H1 (cell line): Measurements from ENCODE around the gene SHQ1. TPM values are rescaled to one million over a fixed set of nuclear protein-coding genes. Genes with fewer than 3 reads are reported as not detected.

Experiments
- CTCF ChIA-PET: fragments of 300-600 bp; sonication (Branson Sonifier 250); formaldehyde crosslinking; loops from one replicate; lab custom pipeline; 2021; ENCODE audit not compliant: partially characterized antibody; lab: Charles Lee
- POLR2A ChIA-PET: fragments of 300-600 bp; sonication (Branson Sonifier 250); formaldehyde crosslinking; loops from one replicate; lab custom pipeline; 2021; ENCODE audit warnings: inconsistent platforms; ENCODE audit not compliant: partially characterized antibody; lab: Charles Lee
- DNase-seq, 2 experiments: peaks; one replicate each; pipeline versions ENCODE4 v3.0.0 to v3.0.0-alpha.2; 2010 to 2022; ENCODE audit warnings: low spot score in 2 of 2, low read depth in 1 of 2, mixed read lengths in 1 of 2
- FAIRE-seq: peaks from 2 replicates; lab custom pipeline; 2011; peaks lifted over from hg19 to GRCh38; lab: Jason Lieb, UNC
- H2AFZ ChIP-seq: 2 replicates; pipeline ENCODE4 v1.8.1; 2012; ENCODE audit warnings: low read length, inconsistent platforms
- H2AK5ac ChIP-seq: 2 replicates; pipeline ENCODE4 v1.6.1; 2013; ENCODE audit warnings: low read depth, low read length
- H2BK120ac ChIP-seq: replicated peaks from 2 replicates; pipeline ENCODE3; 2013; ENCODE audit warnings: low read depth, low read length, inconsistent platforms
- H2BK12ac ChIP-seq: 2 replicates; pipeline ENCODE4 v1.6.1; 2013; ENCODE audit warnings: low read depth, low read length
- H2BK15ac ChIP-seq: 2 replicates; pipeline ENCODE4 v1.6.1; 2013; ENCODE audit warnings: low read length
- H2BK20ac ChIP-seq: 2 replicates; pipeline ENCODE4 v1.6.1; 2013; ENCODE audit warnings: low read length
- H2BK5ac ChIP-seq: 2 replicates; pipeline ENCODE4 v1.6.1; 2013; ENCODE audit warnings: low read depth, low read length
- H3K14ac ChIP-seq: 2 replicates; pipeline ENCODE4 v1.6.1; 2013; ENCODE audit warnings: inconsistent platforms; ENCODE audit not compliant: insufficient read length
- H3K18ac ChIP-seq: 2 replicates; pipeline ENCODE4 v1.6.1; 2013; ENCODE audit warnings: low read length; ENCODE audit errors: extremely low read depth
- H3K23ac ChIP-seq: 2 replicates; pipeline ENCODE4 v1.6.1; 2013; ENCODE audit warnings: inconsistent platforms; ENCODE audit not compliant: insufficient read length
- H3K23me2 ChIP-seq: 2 replicates; pipeline ENCODE4 v1.6.1; 2013; ENCODE audit warnings: low read depth, low read length
- H3K27ac ChIP-seq: 2 replicates; pipeline ENCODE4 v1.6.1; 2011; ENCODE audit warnings: low read depth, low read length, inconsistent platforms
- H3K27me3 ChIP-seq, 4 experiments: replicated peaks in 1 of 4; 1 replicate in 1 of 4; 2 replicates in 3 of 4; pipeline versions ENCODE4 v1.6.1 to v1.8.1; 2011 to 2013; ENCODE audit warnings: low read length in 3 of 4, mild to moderate bottlenecking in 3 of 4, inconsistent platforms in 2 of 4, mixed read lengths in 2 of 4, moderate library complexity in 1 of 4; ENCODE audit not compliant: control insufficient read depth in 3 of 4, insufficient read depth in 3 of 4; ENCODE audit errors: extremely low read depth in 1 of 4
- H3K36me3 ChIP-seq, 4 experiments: 2 replicates each; pipeline versions ENCODE4 v1.6.1 to v1.8.1; 2011 to 2013; ENCODE audit warnings: mild to moderate bottlenecking in 4 of 4, low read length in 3 of 4, moderate library complexity in 2 of 4, control low read depth in 1 of 4, inconsistent platforms in 1 of 4; ENCODE audit not compliant: insufficient read depth in 4 of 4, control insufficient read depth in 2 of 4
- H3K4ac ChIP-seq: replicated peaks from 2 replicates; pipeline ENCODE3; 2013; ENCODE audit warnings: low read length, low read depth, mixed read lengths, inconsistent platforms; ENCODE audit not compliant: insufficient read length
- H3K4me1 ChIP-seq, 4 experiments: replicated peaks in 1 of 4; 1 replicate in 1 of 4; 2 replicates in 3 of 4; pipeline versions ENCODE4 v1.6.1 to v1.8.1; 2011 to 2013; ENCODE audit warnings: low read length in 3 of 4, inconsistent platforms in 2 of 4, mixed read lengths in 1 of 4; ENCODE audit not compliant: insufficient read depth in 4 of 4, control insufficient read depth in 3 of 4
- H3K4me2 ChIP-seq, 2 experiments: 2 replicates each; pipeline versions ENCODE4 v1.6.1 to v1.8.1; 2011 to 2013; ENCODE audit warnings: low read depth in 2 of 2, low read length in 2 of 2, control low read depth in 1 of 2, inconsistent platforms in 1 of 2, mild to moderate bottlenecking in 1 of 2; ENCODE audit not compliant: insufficient read depth in 1 of 2
- H3K4me3 ChIP-seq, 4 experiments: fragments of 200-600, 300-600 bp in 1 of 4; sonication (generic), shearing (Covaris generic), sonication (Bioruptor Twin) in 1 of 4; 2 replicates each; pipeline versions ENCODE4 v1.5.1 to v1.8.1; 2011 to 2016; ENCODE audit warnings: low read length in 4 of 4, low read depth in 3 of 4, control low read depth in 2 of 4, inconsistent platforms in 2 of 4, mild to moderate bottlenecking in 2 of 4, mixed read lengths in 1 of 4, moderate library complexity in 1 of 4; ENCODE audit not compliant: insufficient read depth in 2 of 4; ENCODE audit errors: extremely low read depth in 1 of 4
- H3K56ac ChIP-seq: replicated peaks from 2 replicates; pipeline ENCODE3; 2013; ENCODE audit warnings: low read depth, mild to moderate bottlenecking, mixed read lengths, low read length, inconsistent platforms; ENCODE audit not compliant: insufficient read length
- H3K79me1 ChIP-seq: 2 replicates; pipeline ENCODE4 v1.6.1; 2013; ENCODE audit warnings: low read depth, low read length, control low read depth
- H3K79me2 ChIP-seq, 2 experiments: 2 replicates each; pipeline versions ENCODE4 v1.6.1 to v1.8.1; 2012 to 2013; ENCODE audit warnings: low read length in 2 of 2, mild to moderate bottlenecking in 2 of 2, inconsistent platforms in 1 of 2; ENCODE audit not compliant: insufficient read depth in 2 of 2, control insufficient read depth in 1 of 2
- H3K9ac ChIP-seq, 4 experiments: replicated peaks in 1 of 4; 1 replicate in 1 of 4; 2 replicates in 3 of 4; pipeline versions ENCODE4 v1.6.1 to v1.8.1; 2011 to 2013; ENCODE audit warnings: low read depth in 3 of 4, low read length in 3 of 4, control low read depth in 2 of 4, mild to moderate bottlenecking in 2 of 4, moderate library complexity in 2 of 4, inconsistent platforms in 1 of 4; ENCODE audit errors: extremely low read depth in 1 of 4
- H3K9me3 ChIP-seq, 2 experiments: 2 replicates each; pipeline versions ENCODE4 v1.6.1 to v1.8.1; 2012 to 2013; ENCODE audit warnings: mild to moderate bottlenecking in 2 of 2, moderate library complexity in 2 of 2, control low read depth in 1 of 2, inconsistent platforms in 1 of 2, low read depth in 1 of 2, low read length in 1 of 2, mixed read lengths in 1 of 2; ENCODE audit not compliant: insufficient read depth in 2 of 2
- H4K20me1 ChIP-seq, 2 experiments: replicated peaks in 1 of 2; 2 replicates each; pipeline versions ENCODE3 to v1.8.1; 2011 to 2013; ENCODE audit warnings: inconsistent platforms in 2 of 2, low read length in 2 of 2, mild to moderate bottlenecking in 1 of 2; ENCODE audit not compliant: insufficient read depth in 2 of 2, control insufficient read depth in 1 of 2
- H4K5ac ChIP-seq: 2 replicates; pipeline ENCODE4 v1.6.1; 2013; ENCODE audit warnings: low read length, low read depth, mixed read lengths, inconsistent platforms; ENCODE audit not compliant: insufficient read length
- H4K8ac ChIP-seq: 2 replicates; pipeline ENCODE4 v1.8.0; 2013; ENCODE audit warnings: mild to moderate bottlenecking, moderate library complexity, low read length, inconsistent platforms; ENCODE audit not compliant: insufficient read depth; ENCODE audit errors: extremely low read depth
- H4K91ac ChIP-seq: replicated peaks from 2 replicates; pipeline ENCODE3; 2013; ENCODE audit warnings: low read length, mixed read lengths, inconsistent platforms; ENCODE audit not compliant: insufficient read length
- CTBP2 ChIP-seq: IDR thresholded peaks from 2 replicates; pipeline ENCODE4 v1.7.0; 2011; ENCODE audit warnings: borderline replicate concordance, mild to moderate bottlenecking, moderate library complexity, mixed read lengths, low read length; ENCODE audit not compliant: insufficient read depth, insufficient read length
- KDM1A ChIP-seq: fragments of 200-600, 300-600 bp; sonication (generic); IDR thresholded peaks from 2 replicates; pipeline ENCODE4 v1.7.1; 2016; ENCODE audit warnings: mild to moderate bottlenecking, low read length, borderline replicate concordance
- NANOG ChIP-seq: IDR thresholded peaks from 2 replicates; pipeline ENCODE4 v1.6.1; 2011; ENCODE audit warnings: low read length, low read depth, mild to moderate bottlenecking, inconsistent platforms; ENCODE audit not compliant: insufficient read depth, poor library complexity, severe bottlenecking
- WGBS, 2 experiments: shearing (Covaris generic) in 1 of 2; methylation state at CpG; one replicate each; pipeline versions ENCODE4 v1.1.6 to v1.1.7; 2013 to 2015; ENCODE audit warnings: low lambda C conversion rate in 2 of 2, mixed read lengths in 2 of 2, inconsistent platforms in 1 of 2, low coverage in 1 of 2, missing lambda C conversion rate in 1 of 2; ENCODE audit not compliant: insufficient replicate concordance in 2 of 2, insufficient coverage in 1 of 2, insufficient read length in 1 of 2; ENCODE audit errors: extremely low coverage in 1 of 2, missing lambda C conversion rate in 1 of 2; 5-methylcytosine and 5-hydroxymethylcytosine counted together
- polyA plus RNA-seq, 7 experiments: library from polyadenylated mRNA; depleted of rRNA in 3 of 7; stranded (reverse) in 5 of 7; unstranded in 2 of 7; fragments of >200 nt in 5 of 7; fragments of 200-250 nt in 2 of 7; gene quantifications; 1 replicate in 5 of 7; 2 replicates in 1 of 7; 4 replicates in 1 of 7; pipeline versions ENCODE4 v1.2.1 to v1.2.3, GENCODE V29; 2011 to 2013; ENCODE audit warnings: missing spikeins in 2 of 7, mixed read lengths in 2 of 7
- total RNA-seq: library from RNA; stranded (reverse); fragmentation: NEBNext Ultra II Directional; extraction: Animal tissue kit (Norgen Biotek cat#: 25700); gene quantifications from 2 replicates; pipeline ENCODE4 v1.2.1, GENCODE V29; 2021

Gene SHQ1
- total and polyA plus RNA-seq, 2 of the 8 experiments (the other 6 are each of a cell fraction or from before 2014, with no cell fraction given) = 10.7 to 34.4 TPM

DNA sequence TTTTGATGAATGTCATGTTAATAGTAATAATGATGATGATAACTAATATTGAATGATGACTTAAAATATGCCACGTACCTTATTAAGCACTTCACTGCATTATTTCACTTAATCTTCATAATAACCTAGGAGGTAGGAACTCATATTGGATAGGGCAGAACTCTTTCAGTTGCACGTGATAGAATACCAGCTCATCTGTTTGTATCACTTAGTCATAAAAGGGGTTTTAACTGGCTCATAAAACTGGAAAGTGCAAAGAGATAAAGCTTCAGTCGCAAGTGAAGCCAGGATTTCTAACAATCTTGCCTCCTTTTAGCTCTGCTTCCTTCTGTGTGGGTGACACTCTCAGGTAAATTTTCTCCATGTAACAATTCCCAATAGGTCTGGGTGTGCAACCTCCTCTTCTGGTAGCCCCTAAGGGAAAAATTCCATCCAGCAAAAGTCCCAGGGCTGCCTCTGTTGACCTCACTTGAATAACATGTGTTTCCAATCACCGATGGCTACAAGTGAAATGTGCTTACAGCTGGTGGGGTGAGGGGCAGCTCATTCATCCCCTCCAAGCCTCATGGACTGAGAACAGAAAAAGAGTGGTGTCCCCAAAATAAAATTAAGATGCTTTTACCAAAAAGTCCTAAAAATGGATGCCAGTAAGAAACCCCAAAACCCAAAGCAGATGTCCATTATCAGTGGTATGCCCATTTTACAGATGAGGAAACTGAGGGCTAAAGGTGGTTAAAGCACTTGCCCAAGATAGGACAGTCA is 48.9 kb upstream of the SHQ1 start:
- H3K23ac ChIP-seq = no peak overlapping the region
- no peak overlapping the region for H2AK5ac ChIP-seq
- H2BK5ac ChIP-seq = no peak overlapping the region
- no peak overlapping the region for H4K8ac ChIP-seq
- H3K4me1 ChIP-seq = peaks cover 0 to 2% (median under 1%) of the 10 kb centered on the region in 4 experiments; a peak in 2 of 7 replicates
- H4K20me1 ChIP-seq = no peaks in the 10 kb centered on the region
- H3K27me3 ChIP-seq = no peaks in the 10 kb centered on the region
- DNase-seq = no peak
- H3K79me1 ChIP-seq = no peaks in the 10 kb centered on the region
- WGBS, 2 experiments = 92% methylated on average over 4 of the region's 4 CpGs; no CpG with 5 or more reads in 1 of the 2 experiments
- H2BK15ac ChIP-seq = no peak overlapping the region
- no peak overlapping the region for H3K18ac ChIP-seq
- no peak overlapping the region for H2BK12ac ChIP-seq
- H3K36me3 ChIP-seq = no peaks in the 10 kb centered on the region
- H3K27ac ChIP-seq = no peak overlapping the region
- ChIA-PET CTCF (interaction anchor here (0.9 to 2.6 kb wide), 5 partner anchors 16 to 43 kb away, joined by 3 to 6 read pairs (median 5); no protein-coding TSS in a partner anchor), POLR2A (interaction anchor here (0.6 to 0.9 kb wide), 2 partner anchors 56 to 99 kb away, joined by 3 read pairs; partner anchors contain the start of gene PPP4R2)
- H3K4ac ChIP-seq = no peak overlapping the region
- H4K5ac ChIP-seq = no peak overlapping the region
- no peaks in the 10 kb centered on the region for H3K9me3 ChIP-seq
- H3K23me2 ChIP-seq = no peaks in the 10 kb centered on the region
- no peak overlapping the region for H2AFZ ChIP-seq
- no peak overlapping the region for H3K14ac ChIP-seq
- no peak for FAIRE-seq
- peak; percentile 12; the same call in 1 of the 2 replicates for TF ChIP-seq KDM1A
- TF ChIP-seq CTBP2 = no peak
- TF ChIP-seq NANOG = no peak
- no peaks in the 10 kb centered on the region for H3K79me2 ChIP-seq
- no peak overlapping the region for H4K91ac ChIP-seq
- no peak overlapping the region for H3K4me3 ChIP-seq
- no peak overlapping the region for H3K9ac ChIP-seq
- no peak overlapping the region for H3K4me2 ChIP-seq
- H3K56ac ChIP-seq = no peak overlapping the region
- no peak overlapping the region for H2BK20ac ChIP-seq
- H2BK120ac ChIP-seq = no peak overlapping the region
